Pancreas (tissue), 10 donors: ENCODE data around the gene DBX1. TPM values are rescaled to one million over a fixed set of nuclear protein-coding genes. Genes with fewer than 3 reads are reported as not detected.
A peak's percentile ranks its signal among the peaks of the same experiment; 100 is the strongest.

ENCODE experiments used
- ATAC-seq, 4 donors: fragments of 200-7000 bp; cut with Tn5 transposase; one replicate each; pipeline versions ENCODE4 v1.8.0 to v1.9.1; 2020; ENCODE audit warnings: mild to moderate bottlenecking in 4 of 4, moderate library complexity in 4 of 4
- DNase-seq, 6 donors: peaks; one replicate each; pipeline ENCODE4 v3.0.0-alpha.2; 2020
- FAIRE-seq: peaks from 2 replicates; lab custom pipeline; 2012; peaks lifted over from hg19 to GRCh38; lab: Jason Lieb, UNC
- H3K27ac ChIP-seq, 4 donors: fragments of 200-600 bp; sonication (generic); 1 replicate in 3 of 4; 2 replicates in 1 of 4; pipeline versions ENCODE4 v1.5.0 to v1.8.0; 2020
- H3K27me3 ChIP-seq, 4 donors: fragments of 200-600 bp; one replicate each; pipeline ENCODE4 v1.8.0; 2021
- H3K36me3 ChIP-seq, 3 donors: fragments of 200-600 bp; sonication (generic) in 1 of 3; one replicate each; pipeline versions ENCODE4 v1.5.0 to v1.8.0; 2020 to 2021
- H3K4me1 ChIP-seq, 3 donors: fragments of 200-600 bp; one replicate each; pipeline ENCODE4 v1.8.0; 2021
- H3K4me3 ChIP-seq, 4 donors: fragments of 200-600 bp; sonication (generic) in 2 of 4; one replicate each; pipeline versions ENCODE4 v1.5.0 to v1.8.0; 2020 to 2021
- H3K9me3 ChIP-seq, 4 donors: fragments of 200-600 bp; one replicate each; pipeline ENCODE4 v1.8.0; 2021
- CTCF ChIP-seq, 4 donors: fragments of 200-600 bp; sonication (generic) in 3 of 4; IDR thresholded peaks; one replicate each; pipeline versions ENCODE4 v1.5.0 to v1.8.0; 2021; ENCODE audit warnings: antibody characterized with exemption in 4 of 4
- WGBS, 2 donors: extraction: QIAGEN DNeasy Blood & Tissue Kit; methylation state at CpG; one replicate each; pipeline ENCODE4 v1.1.7; 2013; 5-methylcytosine and 5-hydroxymethylcytosine counted together
- intact Hi-C, 3 donors: fragments of 100-400 bp; cut with DNase I; formaldehyde crosslinking; loops; one replicate each; pipeline versions ENCODE4 v1.11.1 to v1.14.2; 2022
- polyA plus RNA-seq, 2 donors: library from polyadenylated mRNA; stranded (reverse); fragments of 200-250 nt; gene quantifications; one replicate each; pipeline ENCODE4 v1.2.3, GENCODE V29; 2013
- total RNA-seq, 6 donors: library from RNA; stranded (reverse); fragmentation: NEBNext Ultra II Directional in 4 of 6; extraction: Animal tissue kit (Norgen Biotek cat#: 25700) in 4 of 6; gene quantifications; one replicate each; pipeline versions ENCODE4 v1.2.1 to v1.2.4, GENCODE V29; 2021 to 2023
- donor health status: healthy with polysubstance abuse.
- donor health status: DM: no; HTN: no; CAD: no; lungs with moderate emphysema.
- donor health status: DM: no; HTN: no; CAD: no.
- donor health status: control.
- donor health status: control.
- donor health status: Bipolar disorder and iron deficiency.
- donor health status: DM: yes; HTN: yes; CAD: no.
- donor health status: DM: no; HTN: no; CAD: no.
- donor health status: DM: no; HTN: no; CAD: no.
- donor health status: DM: yes; HTN: yes; CAD: no.

Gene DBX1
- total and polyA plus RNA-seq, 8 donors = not detected

DNA sequence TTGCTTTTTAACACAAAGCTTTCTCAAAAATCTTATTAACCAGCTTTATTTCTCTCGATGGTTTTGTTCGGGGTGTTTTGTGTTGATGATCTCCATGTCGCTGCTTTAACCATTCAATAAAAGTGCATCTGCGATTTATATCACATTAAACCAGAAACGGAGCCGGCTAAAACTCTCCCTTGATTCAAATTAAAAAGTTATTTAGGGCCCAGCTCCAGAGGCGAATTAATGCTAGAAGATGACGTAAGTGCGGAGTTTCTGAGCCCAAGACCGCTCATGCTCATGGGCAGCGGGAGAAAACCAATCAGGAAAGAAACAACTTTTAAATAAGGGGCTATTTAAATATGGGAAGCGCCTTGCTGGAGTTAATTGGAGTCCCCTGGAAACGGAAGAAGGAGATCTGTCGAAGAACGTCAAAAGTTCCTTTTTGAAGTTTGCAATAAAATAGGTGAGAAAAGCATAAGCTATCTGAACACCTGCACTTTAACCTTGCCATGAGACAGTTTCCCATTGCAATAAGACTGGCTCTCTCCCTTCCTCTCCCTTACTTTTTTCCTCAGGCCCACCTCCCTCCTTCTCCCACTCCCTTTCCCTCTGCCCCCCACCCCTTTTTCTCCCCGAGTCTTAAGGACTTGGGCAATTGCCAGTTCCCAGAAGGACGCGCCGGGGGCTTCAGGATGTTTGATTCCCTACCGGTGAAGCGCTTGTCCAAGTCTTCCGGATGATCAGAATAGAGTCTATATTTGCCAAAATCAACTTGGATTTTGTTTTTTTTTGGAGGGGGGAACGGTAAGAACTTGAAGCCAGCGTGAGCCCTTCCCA is 1.9 kb upstream of the DBX1 start:
- 7 to 8% methylated on average over 24 of the region's 24 CpGs for WGBS, 2 donors
- ATAC-seq (no peak), FAIRE-seq (no peak), DNase-seq (no peak)
- Histone ChIP-seq H3K4me1 (peaks cover 0 to 4% (median 0%) of the 10 kb centered on the region in 3 donors), H3K27ac (no peak overlapping the region), H3K27me3 (peaks cover 19 to 86% (median 26%) of the 10 kb centered on the region in 4 donors), H3K4me3 (no peak overlapping the region), H3K9me3 (no peaks in the 10 kb centered on the region), H3K36me3 (no peaks in the 10 kb centered on the region)
- intact Hi-C loops = no loop called here
- TF ChIP-seq CTCF (IDR thresholded peaks at IDR 0.05) = no peak

GRCh38 chr11:20161230-20161918 is 1.1 kb upstream of the DBX1 start:
- no peak for TF ChIP-seq CTCF (IDR thresholded peaks at IDR 0.05)
- H3K4me3 ChIP-seq = no peak overlapping the region
- H3K9me3 ChIP-seq = no peaks in the 10 kb centered on the region
- no peaks in the 10 kb centered on the region for H3K36me3 ChIP-seq
- ATAC-seq (no peak), FAIRE-seq (no peak), DNase-seq (no peak)
- peaks cover 23 to 89% (median 26%) of the 10 kb centered on the region in 4 donors for H3K27me3 ChIP-seq
- H3K27ac ChIP-seq = no peak overlapping the region
- 7% methylated on average over 29 of the region's 29 CpGs for WGBS, 2 donors
- H3K4me1 ChIP-seq = peaks cover 0 to 4% (median 0%) of the 10 kb centered on the region in 3 donors
- intact Hi-C loops = no loop called here

GRCh38 chr11:20159466-20160381 is 551 bp downstream of the DBX1 start:
- WGBS, 2 donors = 7 to 8% methylated on average over 62 to 65 of the region's 65 CpGs
- no peaks in the 10 kb centered on the region for H3K36me3 ChIP-seq
- peaks cover 24 to 79% (median 27%) of the 10 kb centered on the region in 4 donors for H3K27me3 ChIP-seq
- no peak overlapping the region for H3K4me3 ChIP-seq
- DNase-seq = peak in 2 of 6 donors; percentile 11 to 60
- no peaks in the 10 kb centered on the region for H3K9me3 ChIP-seq
- H3K4me1 ChIP-seq = peaks cover 0 to 4% (median 4%) of the 10 kb centered on the region in 3 donors
- no peak for TF ChIP-seq CTCF (IDR thresholded peaks at IDR 0.05)
- no peak overlapping the region for H3K27ac ChIP-seq
- intact Hi-C loops = no loop called here
- no peak for FAIRE-seq
- no peak for ATAC-seq

- intact Hi-C loops = no loop called here
- ATAC-seq = peak; percentile 84 to 95 (median 90)
Measured at GRCh38 chr11:20158597-20159257, 1.5 kb downstream of the DBX1 start.

More at GRCh38 chr11:20158597-20159257, 1.5 kb downstream of the DBX1 start:
- no peak overlapping the region for H3K27ac ChIP-seq
- peak; percentile 51 to 85 (median 68) for DNase-seq
- H3K36me3 ChIP-seq = no peaks in the 10 kb centered on the region
- TF ChIP-seq CTCF (IDR thresholded peaks at IDR 0.05) = no peak
- peaks cover 18 to 74% (median 26%) of the 10 kb centered on the region in 4 donors for H3K27me3 ChIP-seq
- 5 to 7% methylated on average over 33 of the region's 33 CpGs for WGBS, 2 donors
- no peak for FAIRE-seq
- no peaks in the 10 kb centered on the region for H3K9me3 ChIP-seq
- H3K4me1 ChIP-seq = peaks cover 0 to 4% (median 4%) of the 10 kb centered on the region in 3 donors
- H3K4me3 ChIP-seq = no peak overlapping the region
